HG03378 (cell line): ENCODE data around the gene PLBD2.

Experiments used
- ATAC-seq: cut with Tn5 transposase; IDR thresholded peaks from one replicate; pipeline ENCODE4 v1.9.1; 2021; ENCODE audit warnings: mild to moderate bottlenecking, moderate library complexity; ENCODE audit not compliant: unreplicated experiment

PLBD2 gene

DNA sequence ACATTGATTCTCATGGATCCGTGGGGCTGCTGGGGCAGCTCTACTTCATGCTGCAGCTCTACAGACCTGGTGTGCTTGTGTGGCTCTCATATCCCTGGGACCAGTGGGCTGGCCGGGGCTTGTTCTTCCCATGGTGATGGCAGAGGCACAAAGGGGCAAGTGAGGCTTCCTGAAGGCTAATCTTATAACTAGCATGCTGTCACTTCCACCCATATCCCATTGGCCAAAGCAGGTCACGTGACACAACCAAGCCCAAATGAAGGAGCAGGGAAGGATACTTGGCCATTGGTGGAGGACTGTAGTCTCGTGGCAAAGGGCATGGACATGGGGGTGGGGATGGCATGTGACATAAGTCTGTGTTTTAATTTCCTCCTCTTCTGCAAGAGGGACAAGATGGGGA, 9.9 kb downstream of the PLBD2 start:
- ATAC-seq: no peak

DNA sequence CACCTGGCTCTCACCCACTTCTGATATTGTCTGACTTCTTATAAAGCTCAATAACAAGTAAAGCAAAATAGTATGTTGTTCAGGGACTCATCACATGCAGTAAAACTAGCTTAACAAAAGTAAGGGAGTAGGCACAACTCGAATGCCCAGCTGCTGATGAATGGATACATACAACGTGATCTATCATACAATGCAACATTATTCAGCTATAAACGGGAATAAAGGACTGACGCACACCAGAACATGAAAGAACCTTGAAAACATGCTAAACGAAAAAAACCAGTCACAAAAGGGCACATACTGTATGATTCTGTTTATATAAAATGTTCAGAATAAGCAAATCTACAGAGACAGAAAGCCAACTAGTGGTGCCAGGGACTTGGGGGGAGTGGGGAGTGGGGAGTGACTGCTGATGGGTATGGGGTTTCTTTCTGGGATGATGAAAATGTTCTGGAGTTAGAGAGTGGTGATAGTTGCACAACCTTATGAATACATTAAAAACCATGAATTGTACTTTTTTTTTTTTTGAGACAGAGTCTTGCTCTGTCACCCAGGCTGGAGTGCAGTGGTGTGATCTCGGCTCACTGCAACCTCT, 11.1 kb downstream of the PLBD2 start:
- ATAC-seq: no peak

DNA sequence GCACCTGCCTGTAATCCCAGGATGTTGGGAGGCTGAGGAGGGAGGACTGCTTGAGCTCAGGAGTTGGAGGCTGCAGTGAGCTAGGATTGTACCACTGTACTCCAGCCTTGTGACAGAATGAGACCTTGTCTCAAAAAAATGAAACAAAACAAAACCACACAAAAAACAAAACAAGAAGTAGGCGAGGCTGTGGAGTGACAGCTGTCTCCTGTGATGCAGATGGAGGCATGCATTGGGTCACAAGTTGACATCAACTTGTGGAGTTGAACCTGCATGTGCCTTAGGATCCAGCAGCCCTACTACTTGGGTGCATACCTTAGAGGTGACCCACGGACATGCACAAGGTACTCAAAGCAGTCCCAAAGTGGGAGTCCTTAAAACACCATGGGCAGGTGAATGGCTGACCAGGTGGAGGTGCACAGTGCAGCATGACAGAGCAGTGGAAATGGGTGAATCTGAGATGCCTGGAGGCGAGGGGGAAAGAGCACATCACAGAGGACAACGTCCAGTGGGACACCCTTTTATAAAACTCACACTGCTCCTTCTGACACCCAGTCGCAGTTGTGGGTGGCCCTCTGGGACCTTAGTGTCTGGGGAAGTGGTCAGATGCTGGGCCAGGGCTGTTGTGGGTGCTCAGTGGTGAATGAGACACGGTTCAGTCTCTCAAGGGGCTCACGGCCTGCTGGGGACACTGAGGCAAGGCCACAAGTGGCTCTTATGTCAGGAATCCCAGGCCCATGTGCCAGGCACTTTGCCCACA, 12.7 kb downstream of the PLBD2 start:
- no peak for ATAC-seq

DNA sequence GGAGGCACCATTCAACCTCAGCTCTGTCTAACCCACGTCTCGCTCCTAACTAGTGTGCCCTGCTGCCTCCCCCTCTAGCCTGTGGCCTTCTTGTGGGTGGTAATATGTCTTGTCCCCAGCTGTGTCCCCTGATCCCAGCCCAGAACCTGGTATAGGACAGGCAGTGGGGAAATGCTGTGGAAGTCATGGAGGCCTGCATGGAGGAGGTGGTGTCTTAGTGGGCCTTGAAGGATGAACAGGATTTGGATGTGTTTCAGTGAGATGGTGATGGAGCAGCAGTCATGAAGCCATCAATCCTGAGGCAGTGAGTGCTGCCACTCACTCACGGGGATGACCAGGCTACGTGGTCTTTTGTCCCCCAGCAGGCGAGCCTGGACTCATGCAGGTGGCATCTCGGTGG, 13.4 kb downstream of the PLBD2 start:
- ATAC-seq: no peak

DNA sequence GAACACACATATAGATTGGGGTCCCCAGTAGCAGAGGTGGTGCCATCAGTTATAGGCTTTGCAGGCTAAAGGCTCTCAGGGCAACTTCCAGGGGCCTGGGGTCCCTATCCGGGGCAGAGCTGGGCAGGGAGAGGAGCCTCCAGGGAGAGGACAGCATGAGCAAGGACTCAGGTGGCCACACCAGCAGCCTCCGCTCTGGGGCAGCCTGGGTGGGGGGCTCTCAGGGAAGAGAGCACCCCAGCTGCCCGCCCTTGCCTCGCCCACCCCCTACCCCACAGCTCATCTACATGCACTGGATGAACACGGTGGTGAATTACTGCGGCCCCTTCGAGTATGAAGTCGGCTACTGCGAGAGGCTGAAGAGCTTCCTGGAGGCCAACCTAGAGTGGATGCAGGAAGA, 14.0 kb downstream of the PLBD2 start:
- no peak for ATAC-seq

GRCh38 chr12:113373440-113373839, 15.1 kb downstream of the PLBD2 start:
- no peak for ATAC-seq

- no peak for ATAC-seq
Observed at GRCh38 chr12:113373969-113374368, 15.6 kb downstream of the PLBD2 start.

GRCh38 chr12:113374823-113375428, 16.5 kb downstream of the PLBD2 start:
- no peak for ATAC-seq

DNA sequence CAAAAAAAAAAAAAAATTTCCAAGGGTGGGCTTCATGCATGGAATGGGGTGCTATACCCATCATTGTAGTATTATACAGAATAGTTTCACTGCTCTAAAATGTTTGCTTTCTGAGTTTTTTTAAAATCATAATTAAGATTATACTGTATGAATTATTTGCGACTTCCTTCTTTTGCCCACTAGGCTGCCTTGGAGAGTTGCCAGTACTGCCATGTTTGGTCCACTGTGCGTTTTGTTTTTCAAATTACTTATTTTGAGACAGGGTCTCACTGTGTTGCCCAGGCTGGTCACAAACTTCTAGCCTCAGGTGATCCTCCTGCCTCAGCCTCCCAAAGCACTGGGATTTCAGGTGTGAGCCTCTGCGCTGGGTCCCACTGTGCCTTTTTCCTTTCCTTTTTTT, 19.9 kb downstream of the PLBD2 start:
- ATAC-seq: no peak

DNA sequence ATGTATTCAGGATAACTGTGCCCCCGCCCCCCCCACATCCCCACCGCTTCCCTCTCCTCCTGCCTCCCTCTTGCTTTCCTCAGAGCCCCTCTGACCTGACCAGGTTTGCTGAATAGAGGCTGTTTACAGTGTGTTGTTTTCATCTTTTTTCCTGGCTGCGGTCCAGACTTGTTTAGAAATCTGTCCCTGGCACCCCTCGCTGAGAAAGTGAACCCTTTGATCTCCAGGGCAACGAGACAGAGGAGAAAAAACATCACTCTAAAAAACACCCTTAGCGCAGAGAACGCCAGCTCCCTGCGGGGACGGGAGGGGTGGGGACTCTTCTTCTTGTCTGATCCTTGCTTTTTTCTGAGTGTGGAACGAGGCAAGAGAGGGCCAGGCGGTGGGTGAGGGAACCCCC, 22.8 kb downstream of the PLBD2 start:
- no peak for ATAC-seq

GRCh38 chr12:113382206-113382605, 23.8 kb downstream of the PLBD2 start:
- ATAC-seq: no peak

- no peak for ATAC-seq
Observed at GRCh38 chr12:113384778-113385177, 26.4 kb downstream of the PLBD2 start.

DNA sequence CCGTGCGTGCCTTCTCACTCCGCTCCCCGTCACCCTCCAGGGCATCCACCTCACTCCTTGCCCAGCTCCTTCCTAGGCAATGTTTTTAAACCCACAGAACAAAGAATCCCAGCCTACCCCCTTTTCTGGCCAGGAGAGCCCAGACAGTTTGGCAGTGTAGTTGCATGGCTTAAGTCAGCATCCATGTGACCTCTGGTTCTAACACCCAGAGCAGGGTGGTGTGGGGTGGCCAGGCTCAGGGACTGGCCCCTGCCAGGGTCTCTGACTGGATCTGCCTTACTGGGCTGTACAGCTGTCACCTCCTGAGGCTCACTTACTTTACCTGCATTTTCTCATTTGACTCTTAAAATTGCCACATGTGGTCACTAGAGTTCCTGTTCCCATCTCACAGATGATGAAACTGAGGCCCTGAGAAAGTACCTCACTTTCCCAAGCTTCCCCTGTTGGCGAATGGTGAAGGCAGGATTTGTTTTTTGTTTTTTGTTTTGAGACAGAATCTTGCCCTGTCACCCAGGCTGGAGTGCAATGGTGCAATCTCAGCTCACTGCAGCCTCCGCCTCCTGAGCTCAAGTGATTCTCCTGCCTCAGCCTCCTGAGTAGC, 27.0 kb downstream of the PLBD2 start:
- ATAC-seq: no peak

GRCh38 chr12:113386866-113387566, 28.6 kb downstream of the PLBD2 start:
- ATAC-seq: no peak

DNA sequence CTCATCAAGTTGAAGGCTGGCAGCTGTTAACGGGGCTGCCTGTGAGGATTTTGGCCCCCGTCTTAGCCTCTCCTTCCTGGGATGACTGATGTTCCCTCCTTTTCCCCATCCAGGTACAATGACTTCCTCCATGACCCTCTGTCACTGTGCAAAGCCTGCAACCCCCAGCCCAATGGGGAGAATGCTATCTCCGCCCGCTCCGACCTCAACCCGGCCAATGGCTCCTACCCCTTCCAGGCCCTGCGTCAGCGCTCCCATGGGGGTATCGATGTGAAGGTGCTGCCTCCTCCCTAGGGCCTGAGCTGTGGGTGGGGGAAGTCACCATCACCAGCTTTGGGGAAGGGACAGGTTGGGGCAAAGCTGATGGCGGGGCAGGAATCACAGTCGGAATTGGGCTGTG, 29.2 kb downstream of the PLBD2 start:
- ATAC-seq: no peak

GRCh38 chr12:113388351-113388750, 30.0 kb downstream of the PLBD2 start:
- ATAC-seq: no peak

GRCh38 chr12:113390064-113391043, 32.0 kb downstream of the PLBD2 start:
- ATAC-seq: no peak

DNA sequence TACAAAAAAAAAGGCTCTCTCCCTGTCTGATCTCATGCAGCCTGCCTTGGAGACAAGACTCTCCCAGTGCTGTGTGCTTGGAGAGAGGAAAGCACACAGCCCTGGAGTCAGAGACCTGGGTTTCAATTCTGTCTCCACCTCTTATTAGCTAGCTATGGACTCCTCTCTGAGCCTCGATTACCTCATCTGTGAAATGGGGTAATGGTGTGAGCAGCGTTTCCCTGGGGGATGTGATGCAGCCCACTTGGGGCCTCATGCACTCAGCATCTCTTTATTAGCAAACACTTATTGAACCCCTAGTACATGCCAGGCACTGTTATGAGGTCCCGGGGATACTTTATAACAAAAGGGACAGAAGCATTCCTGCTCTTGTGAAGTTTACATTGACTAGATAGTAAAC, 32.8 kb downstream of the PLBD2 start:
- ATAC-seq: no peak

DNA sequence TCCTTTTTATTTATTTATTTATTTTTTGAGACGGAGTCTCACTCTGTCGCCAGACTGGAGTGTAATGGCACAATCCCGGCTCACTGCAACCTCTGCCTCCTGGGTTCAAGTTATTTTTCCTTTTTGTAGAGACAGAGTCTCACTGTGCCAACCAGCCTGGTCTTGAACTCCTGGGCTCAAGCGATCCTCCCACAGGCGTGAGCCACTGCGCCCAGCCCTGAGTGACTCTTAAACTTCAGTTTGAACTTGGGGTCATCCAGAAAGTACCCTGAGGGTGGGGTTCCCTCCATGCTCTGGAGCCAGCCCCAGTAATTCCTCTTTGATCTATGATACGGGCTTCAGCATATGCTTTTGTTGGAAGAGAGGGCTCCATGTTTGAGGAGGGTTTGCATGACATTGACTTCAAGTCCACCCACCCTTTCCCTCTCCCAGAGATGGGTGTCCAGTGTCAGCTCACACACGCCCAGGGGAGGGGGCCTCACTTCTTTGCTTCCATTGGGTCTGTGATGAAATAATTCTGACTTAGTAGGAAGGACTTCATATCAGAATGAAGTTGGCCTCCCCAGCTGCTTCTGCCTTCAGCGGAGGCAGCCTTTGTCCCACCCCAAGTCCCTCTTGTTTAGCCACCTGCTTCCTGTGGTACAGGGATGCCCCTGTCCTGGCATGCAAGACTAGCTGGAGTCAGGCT, 33.4 kb downstream of the PLBD2 start:
- no peak for ATAC-seq

DNA sequence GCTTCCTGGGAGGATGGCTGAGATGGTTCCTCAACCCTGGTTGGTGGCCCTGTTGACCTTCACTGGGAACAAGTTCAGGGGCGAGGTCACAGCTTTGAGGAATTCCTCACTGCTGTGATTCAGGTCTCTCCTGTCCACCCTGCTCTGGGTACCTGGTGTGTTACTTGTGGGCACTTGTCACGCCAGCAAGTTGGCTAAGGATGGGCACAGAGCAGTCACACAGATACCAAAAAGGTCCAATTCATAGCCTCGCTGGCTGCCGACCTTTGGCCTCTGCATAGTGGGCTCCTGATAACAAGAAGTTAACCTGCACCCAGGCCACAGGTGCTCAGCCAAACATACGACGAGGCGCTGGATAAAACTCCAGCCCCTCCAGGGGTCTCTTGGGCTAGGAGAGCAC, 34.1 kb downstream of the PLBD2 start:
- ATAC-seq: no peak
